GM18526 (cell line): ENCODE measurements around the gene SIGLEC1.

Experiments used
- POLR2A ChIP-seq: IDR thresholded peaks from 3 replicates; pipeline ENCODE4 v1.6.1; 2011; ENCODE audit not compliant: insufficient read length; ENCODE audit errors: extremely low read depth

Gene SIGLEC1

DNA sequence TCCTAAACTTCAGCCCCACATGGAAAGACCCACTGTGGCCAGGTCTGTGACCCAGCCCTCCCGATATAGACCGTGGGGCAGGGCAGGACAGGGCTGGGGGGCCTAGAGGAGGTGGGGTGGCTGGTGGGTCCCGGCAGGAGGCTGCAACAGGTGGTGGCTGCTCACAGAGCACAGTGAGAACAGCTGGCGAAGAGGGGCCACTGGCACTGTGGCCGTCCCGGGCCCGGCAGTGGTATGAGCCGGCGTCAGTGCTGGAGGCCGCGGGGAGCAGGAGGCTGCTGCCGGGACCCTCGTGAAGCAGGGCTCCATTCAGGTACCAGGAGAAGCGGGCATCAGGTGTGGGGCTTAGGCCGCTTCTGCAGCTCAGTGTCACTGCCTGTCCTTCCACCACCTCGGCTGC lies 13.4 kb downstream of the SIGLEC1 start:
- no peak for TF ChIP-seq POLR2A

DNA sequence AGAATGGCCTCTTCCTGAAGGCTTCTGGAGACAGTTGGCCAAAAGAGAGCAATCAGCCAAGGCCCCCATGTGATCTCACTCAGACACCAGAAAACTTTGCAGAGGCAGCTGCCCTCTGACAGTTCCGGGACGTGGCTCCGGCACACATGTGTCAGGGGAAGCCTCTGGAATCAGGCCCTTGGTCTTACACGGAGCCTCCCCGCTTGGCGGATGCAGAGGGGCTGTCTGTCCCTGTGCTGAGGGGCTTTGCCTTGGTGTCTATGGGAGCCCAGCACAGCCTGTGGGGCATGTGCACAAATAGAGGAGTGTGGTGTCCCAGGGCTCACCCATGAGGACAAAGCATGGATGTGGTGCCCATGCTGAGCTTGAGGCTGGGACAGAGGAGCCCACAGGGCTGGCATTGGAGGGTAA lies 13.8 kb downstream of the SIGLEC1 start:
- TF ChIP-seq POLR2A: no peak

GRCh38 chr20:3697588-3698305 lies 14.7 kb downstream of the SIGLEC1 start:
- no peak for TF ChIP-seq POLR2A

- TF ChIP-seq POLR2A: no peak
Measured at GRCh38 chr20:3696745-3697587, 15.4 kb downstream of the SIGLEC1 start.

- TF ChIP-seq POLR2A: no peak
Measured at GRCh38 chr20:3696200-3696599, 16.2 kb downstream of the SIGLEC1 start.

GRCh38 chr20:3694864-3695263 lies 17.5 kb downstream of the SIGLEC1 start:
- no peak for TF ChIP-seq POLR2A

- no peak for TF ChIP-seq POLR2A
Measured at GRCh38 chr20:3693376-3693775, 19.0 kb downstream of the SIGLEC1 start.

- no peak for TF ChIP-seq POLR2A
Measured at GRCh38 chr20:3692706-3693294, 19.6 kb downstream of the SIGLEC1 start.

DNA sequence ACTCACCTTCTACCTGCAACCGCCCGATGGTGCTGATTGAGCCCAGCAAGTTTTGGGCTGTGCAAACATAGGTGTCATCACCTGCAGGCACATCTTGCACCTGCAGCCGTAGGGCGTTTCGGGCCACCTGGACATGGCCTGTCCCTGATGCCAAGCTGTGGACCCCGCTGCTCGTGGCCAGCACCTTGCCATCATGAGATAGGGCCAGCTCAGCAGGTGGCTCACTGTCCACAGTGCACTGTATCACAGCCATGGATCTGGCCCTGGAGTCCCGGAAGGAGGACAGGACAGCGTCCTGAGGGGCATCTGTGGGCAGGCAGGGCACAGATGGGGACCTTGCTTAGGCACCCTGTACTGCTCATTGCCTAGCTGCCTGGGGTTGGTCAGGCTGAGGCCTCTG lies 20.5 kb downstream of the SIGLEC1 start:
- TF ChIP-seq POLR2A: no peak

GRCh38 chr20:3691306-3691705 lies 21.1 kb downstream of the SIGLEC1 start:
- TF ChIP-seq POLR2A: no peak

DNA sequence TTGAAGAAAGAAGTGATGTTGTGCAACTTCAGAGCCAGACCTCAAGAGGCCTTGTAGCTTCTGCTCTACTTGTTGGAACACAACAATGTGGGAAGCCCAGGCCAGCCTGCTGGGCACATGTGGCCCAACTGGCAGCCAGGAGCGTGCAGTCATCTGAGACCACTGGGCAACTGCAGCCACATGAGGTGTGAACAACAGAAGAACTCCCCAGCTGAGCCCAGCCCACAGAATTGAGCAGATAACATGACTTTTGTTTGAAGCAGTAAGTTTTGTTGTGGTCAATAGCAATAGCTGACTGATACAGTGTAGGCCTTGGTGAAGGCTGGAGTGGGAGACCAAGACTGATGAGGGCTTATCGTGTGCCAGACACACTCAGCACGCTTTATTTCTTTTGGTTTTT lies 22.0 kb downstream of the SIGLEC1 start:
- no peak for TF ChIP-seq POLR2A

DNA sequence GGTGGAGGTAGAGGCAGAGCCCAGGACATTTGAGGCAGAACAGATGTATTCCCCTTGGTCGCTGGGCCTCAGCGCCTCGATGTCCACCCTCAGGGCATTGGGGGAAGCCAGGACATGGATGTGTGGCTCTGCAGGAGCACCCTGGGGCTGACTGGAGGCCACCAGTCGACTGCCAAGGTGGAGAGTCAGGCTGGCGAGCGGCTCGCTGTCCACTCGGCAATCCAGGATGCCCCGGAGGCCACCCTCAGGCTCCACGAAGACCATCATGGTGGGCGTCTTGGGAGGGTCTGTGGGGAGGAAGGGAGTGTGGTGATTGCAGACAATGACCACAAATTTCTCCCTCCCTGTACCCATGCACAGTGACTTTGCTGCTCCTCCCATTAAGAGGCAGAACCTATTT lies 22.4 kb downstream of the SIGLEC1 start:
- TF ChIP-seq POLR2A: no peak

- no peak for TF ChIP-seq POLR2A
Measured at GRCh38 chr20:3687655-3688054, 24.7 kb downstream of the SIGLEC1 start.

DNA sequence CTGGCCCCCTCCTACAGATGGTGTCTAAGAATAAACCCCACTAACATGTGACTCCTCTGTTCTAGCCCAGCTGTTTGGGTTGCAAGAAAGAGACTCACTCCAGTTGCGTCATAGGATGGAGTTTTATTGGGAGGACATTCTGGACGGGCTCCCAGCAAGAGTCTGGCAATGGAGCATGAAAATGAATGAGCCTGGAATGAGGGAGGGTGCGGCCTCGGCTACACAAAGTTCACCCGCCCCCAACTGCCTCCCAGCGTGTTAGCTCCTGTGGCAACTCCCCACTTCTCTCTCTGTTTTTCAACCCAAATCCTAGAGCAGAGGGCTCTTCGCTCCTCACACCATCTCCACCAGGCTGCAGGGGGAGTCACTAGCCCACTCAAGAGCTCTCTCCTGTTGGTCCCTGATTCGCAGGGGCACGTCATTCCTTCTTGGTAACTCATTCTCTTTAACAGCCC lies 25.5 kb downstream of the SIGLEC1 start:
- no peak for TF ChIP-seq POLR2A

- no peak for TF ChIP-seq POLR2A
Measured at GRCh38 chr20:3686421-3686820, 26.0 kb downstream of the SIGLEC1 start.

DNA sequence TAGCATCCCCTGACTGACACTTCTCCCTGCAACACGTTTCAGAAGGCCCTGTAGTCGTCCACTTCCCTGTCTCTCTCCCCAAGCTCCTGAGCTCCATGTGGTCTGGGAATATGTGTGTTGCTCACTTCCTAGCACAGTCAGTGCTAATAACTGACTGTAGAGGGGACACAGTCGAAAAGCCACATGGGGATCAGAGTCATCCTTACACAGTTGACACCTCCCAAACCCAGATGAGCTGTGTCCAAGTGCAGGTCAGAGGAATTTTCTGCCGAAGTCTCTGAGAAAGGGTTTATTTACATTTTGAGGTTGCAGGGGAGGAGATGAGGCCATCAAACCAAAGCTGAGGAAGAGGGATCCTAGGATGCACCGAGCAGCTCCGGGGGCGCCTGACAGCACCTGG lies 27.1 kb downstream of the SIGLEC1 start:
- no peak for TF ChIP-seq POLR2A
